Ishikawa (cell line): ENCODE measurements around the gene SLC17A8.

Source experiments
- CEBPB ChIP-seq: IDR thresholded peaks from 2 replicates; pipeline ENCODE4 v1.6.1; 2012
- CREB1 ChIP-seq: IDR thresholded peaks from 2 replicates; pipeline ENCODE4 v1.6.1; 2012; ENCODE audit warnings: low read depth
- EGR1 ChIP-seq: IDR thresholded peaks from 2 replicates; pipeline ENCODE4 v1.6.1; 2012
- EP300 ChIP-seq: IDR thresholded peaks from 2 replicates; pipeline ENCODE4 v1.6.1; 2012; ENCODE audit warnings: borderline replicate concordance
- FOXM1 ChIP-seq: IDR thresholded peaks from 2 replicates; pipeline ENCODE4 v1.6.1; 2012; ENCODE audit warnings: low read depth, borderline replicate concordance
- MAX ChIP-seq: IDR thresholded peaks from 2 replicates; pipeline ENCODE4 v1.6.1; 2012
- NFIC ChIP-seq: IDR thresholded peaks from 2 replicates; pipeline ENCODE4 v1.6.1; 2012
- RAD21 ChIP-seq: IDR thresholded peaks from 2 replicates; pipeline ENCODE4 v1.6.1; 2012; ENCODE audit warnings: low read depth
- REST ChIP-seq: IDR thresholded peaks from 2 replicates; pipeline ENCODE4 v1.6.1; 2012; ENCODE audit warnings: low read depth, mild to moderate bottlenecking
- TAF1 ChIP-seq: IDR thresholded peaks from 2 replicates; pipeline ENCODE4 v1.6.1; 2012; ENCODE audit warnings: low read depth, mild to moderate bottlenecking
- TCF12 ChIP-seq: IDR thresholded peaks from 2 replicates; pipeline ENCODE4 v1.6.1; 2012; ENCODE audit warnings: low read depth
- TEAD4 ChIP-seq: IDR thresholded peaks from 2 replicates; pipeline ENCODE4 v1.6.1; 2012
- USF1 ChIP-seq: IDR thresholded peaks from 2 replicates; pipeline ENCODE4 v1.6.1; 2012
- YY1 ChIP-seq: IDR thresholded peaks from 2 replicates; pipeline ENCODE4 v1.6.1; 2012; ENCODE audit warnings: low read depth
- ZBTB7A ChIP-seq: IDR thresholded peaks from 2 replicates; pipeline ENCODE4 v1.6.1; 2012; ENCODE audit warnings: low read depth

SLC17A8 gene

GRCh38 chr12:100439797-100440196, 82.9 kb downstream of the SLC17A8 start:
- no peak for TF ChIP-seq RAD21
- TF ChIP-seq TEAD4: no peak
- TF ChIP-seq CEBPB: no peak

GRCh38 chr12:100442403-100442802, 85.5 kb downstream of the SLC17A8 start:
- TF ChIP-seq USF1: no peak
- no peak for TF ChIP-seq EGR1
- TF ChIP-seq TAF1: no peak
- TF ChIP-seq YY1: no peak
- no peak for TF ChIP-seq RAD21
- no peak for TF ChIP-seq CREB1

GRCh38 chr12:100443434-100443833, 86.6 kb downstream of the SLC17A8 start:
- TF ChIP-seq TCF12: no peak
- TF ChIP-seq YY1: no peak
- TF ChIP-seq ZBTB7A: no peak

- no peak for TF ChIP-seq CEBPB
- no peak for TF ChIP-seq RAD21
- no peak for TF ChIP-seq REST
- no peak for TF ChIP-seq EGR1
- no peak for TF ChIP-seq TCF12
- TF ChIP-seq NFIC: no peak
- no peak for TF ChIP-seq CREB1
- TF ChIP-seq ZBTB7A: no peak
- TF ChIP-seq FOXM1: no peak
- no peak for TF ChIP-seq EP300
- TF ChIP-seq TEAD4: no peak
- TF ChIP-seq TAF1: no peak
- no peak for TF ChIP-seq USF1
- TF ChIP-seq MAX: no peak
- no peak for TF ChIP-seq YY1
Observed at GRCh38 chr12:100445081-100445481, 88.2 kb downstream of the SLC17A8 start.

GRCh38 chr12:100447381-100447780, 90.5 kb downstream of the SLC17A8 start:
- TF ChIP-seq USF1: no peak
- no peak for TF ChIP-seq EGR1
- TF ChIP-seq RAD21: no peak
- TF ChIP-seq MAX: no peak
- no peak for TF ChIP-seq CREB1
- TF ChIP-seq YY1: no peak
- TF ChIP-seq EP300: no peak
- no peak for TF ChIP-seq TCF12
- TF ChIP-seq TEAD4: no peak
- no peak for TF ChIP-seq NFIC
- no peak for TF ChIP-seq FOXM1
- TF ChIP-seq TAF1: no peak
- TF ChIP-seq REST: no peak
- no peak for TF ChIP-seq CEBPB
- no peak for TF ChIP-seq ZBTB7A

GRCh38 chr12:100448656-100449055, 91.8 kb downstream of the SLC17A8 start:
- TF ChIP-seq CEBPB (no peak), TEAD4 (no peak), RAD21 (no peak), YY1 (no peak), TCF12 (no peak), ZBTB7A (no peak), TAF1 (no peak), USF1 (no peak), MAX (no peak), REST (no peak), NFIC (no peak), EGR1 (no peak), FOXM1 (no peak), CREB1 (no peak), EP300 (no peak)
